Vagina (tissue), 2 donors: Measurements from ENCODE around the gene KDM4B.

Experiments used
- CTCF ChIP-seq, 3 experiments: fragments of 450-650 bp in 2 of 3; fragments of 200-600 bp in 1 of 3; sonication (generic) in 1 of 3; IDR thresholded peaks; one replicate each; pipeline ENCODE4 v1.5.1; 2017 to 2019; ENCODE audit warnings: antibody characterized with exemption in 3 of 3, mild to moderate bottlenecking in 2 of 3, moderate library complexity in 2 of 3
- POLR2AphosphoS5 ChIP-seq, 2 donors: sonication (generic); formaldehyde crosslinking; IDR thresholded peaks; one replicate each; pipeline ENCODE4 v1.9.0; 2017; ENCODE audit warnings: antibody characterized with exemption in 2 of 2, mild to moderate bottlenecking in 2 of 2, low read depth in 1 of 2; ENCODE audit not compliant: insufficient read depth in 1 of 2

- no peak for TF ChIP-seq CTCF (IDR thresholded peaks at IDR 0.05)
- TF ChIP-seq POLR2AphosphoS5 (IDR thresholded peaks at IDR 0.05; ENCODE audit: insufficient read depth in 1 of 2, low read depth in 1 of 2): no peak
Measured at GRCh38 chr19:5173993-5174392, 205.1 kb downstream of the KDM4B start.
